Epidermal melanocyte (primary cell): ENCODE measurements around the gene GREB1L.

Source experiments
- DNase-seq: peaks from one replicate; pipeline ENCODE4 v3.0.0; 2011; ENCODE audit warnings: low spot score; ENCODE audit not compliant: insufficient read length

GREB1L gene

GRCh38 chr18:21483051-21483450 is 241.0 kb downstream of the GREB1L start:
- no peak for DNase-seq

GRCh38 chr18:21484851-21485636 is 243.0 kb downstream of the GREB1L start:
- no peak for DNase-seq

- DNase-seq = no peak
Measured at GRCh38 chr18:21486905-21487437, 244.9 kb downstream of the GREB1L start.

- peak; percentile 62 for DNase-seq
Measured at GRCh38 chr18:21489119-21489750, 247.2 kb downstream of the GREB1L start.

- no peak for DNase-seq
Measured at GRCh38 chr18:21489919-21490495, 248.0 kb downstream of the GREB1L start.

GRCh38 chr18:21490748-21491147 is 248.7 kb downstream of the GREB1L start:
- no peak for DNase-seq

GRCh38 chr18:21496277-21496835 is 254.3 kb downstream of the GREB1L start:
- no peak for DNase-seq

- DNase-seq = no peak
Measured at GRCh38 chr18:21499997-21500396, 258.0 kb downstream of the GREB1L start.

GRCh38 chr18:21502661-21503060 is 260.6 kb downstream of the GREB1L start:
- no peak for DNase-seq

GRCh38 chr18:21507913-21508701 is 266.1 kb downstream of the GREB1L start:
- DNase-seq = no peak

- no peak for DNase-seq
Measured at GRCh38 chr18:21509062-21509461, 267.0 kb downstream of the GREB1L start.

GRCh38 chr18:21513292-21513691 is 271.3 kb downstream of the GREB1L start:
- DNase-seq = no peak

GRCh38 chr18:21513741-21514140 is 271.7 kb downstream of the GREB1L start:
- DNase-seq = no peak

GRCh38 chr18:21522530-21522929 is 280.5 kb downstream of the GREB1L start:
- no peak for DNase-seq

- DNase-seq = no peak
Measured at GRCh38 chr18:21525916-21526315, 283.9 kb downstream of the GREB1L start.

- no peak for DNase-seq
Measured at GRCh38 chr18:21526463-21526862, 284.4 kb downstream of the GREB1L start.

- DNase-seq = no peak
Measured at GRCh38 chr18:21534327-21534726, 292.3 kb downstream of the GREB1L start.

- DNase-seq = no peak
Measured at GRCh38 chr18:21538230-21538629, 296.2 kb downstream of the GREB1L start.

GRCh38 chr18:21546423-21546822 is 304.4 kb downstream of the GREB1L start:
- no peak for DNase-seq

- DNase-seq = no peak
Measured at GRCh38 chr18:21548647-21549046, 306.6 kb downstream of the GREB1L start.

GRCh38 chr18:21550510-21550970 is 308.5 kb downstream of the GREB1L start:
- DNase-seq = no peak
